ENCODE measurements around the gene EML5. TPM values are rescaled to one million over a fixed set of nuclear protein-coding genes. Genes with fewer than 3 reads are reported as not detected.

Gene EML5
- total RNA-seq, 2 donors from 2014 or later, result 3.1 to 3.7 TPM

DNA sequence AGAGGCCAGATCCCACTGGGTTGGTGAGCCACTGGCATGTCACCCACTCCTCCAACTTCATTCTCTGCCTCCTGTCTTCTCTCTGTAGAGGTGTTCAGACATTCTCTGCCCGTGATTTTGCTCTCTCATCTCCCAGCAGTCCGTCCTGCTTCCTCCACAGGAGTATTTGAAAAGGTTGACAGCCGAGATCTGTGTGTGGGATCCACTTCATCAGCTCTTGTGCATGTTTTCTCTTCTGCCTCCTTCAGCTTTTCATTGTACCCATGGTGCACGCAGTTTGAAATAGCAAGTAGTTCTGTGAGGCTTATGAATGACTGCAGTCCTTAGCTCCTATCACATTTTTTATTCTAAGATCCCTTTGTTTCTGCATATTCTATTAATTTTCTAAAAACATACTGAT is 195.2 kb downstream of the EML5 start:
- peaks cover 24% of the 10 kb centered on the region for H3K36me3 Mint-ChIP-seq (ENCODE audit: low read depth)
- DNase-seq (no peak), ATAC-seq (no peak)
- H3K27me3 Mint-ChIP-seq, result no peaks in the 10 kb centered on the region
- no peak overlapping the region for H3K4me3 Mint-ChIP-seq
- H3K4me1 Mint-ChIP-seq, result peaks cover 28% of the 10 kb centered on the region
- no peaks in the 10 kb centered on the region for H3K9me3 ChIP-seq (ENCODE audit: control insufficient read depth, low read length, poor library complexity, severe bottlenecking)
- peak overlapping the region; percentile 54 for H3K27ac Mint-ChIP-seq

GRCh38 chr14:88597038-88597437 is 195.7 kb downstream of the EML5 start:
- no peak overlapping the region for H3K4me3 Mint-ChIP-seq
- DNase-seq, result no peak
- no peak overlapping the region for H3K27ac Mint-ChIP-seq
- peaks cover 29% of the 10 kb centered on the region for H3K4me1 Mint-ChIP-seq
- no peaks in the 10 kb centered on the region for H3K9me3 ChIP-seq (ENCODE audit: control insufficient read depth, low read length, poor library complexity, severe bottlenecking)
- ATAC-seq, result no peak
- H3K36me3 Mint-ChIP-seq (ENCODE audit: low read depth), result peaks cover 22% of the 10 kb centered on the region
- no peaks in the 10 kb centered on the region for H3K27me3 Mint-ChIP-seq

DNA sequence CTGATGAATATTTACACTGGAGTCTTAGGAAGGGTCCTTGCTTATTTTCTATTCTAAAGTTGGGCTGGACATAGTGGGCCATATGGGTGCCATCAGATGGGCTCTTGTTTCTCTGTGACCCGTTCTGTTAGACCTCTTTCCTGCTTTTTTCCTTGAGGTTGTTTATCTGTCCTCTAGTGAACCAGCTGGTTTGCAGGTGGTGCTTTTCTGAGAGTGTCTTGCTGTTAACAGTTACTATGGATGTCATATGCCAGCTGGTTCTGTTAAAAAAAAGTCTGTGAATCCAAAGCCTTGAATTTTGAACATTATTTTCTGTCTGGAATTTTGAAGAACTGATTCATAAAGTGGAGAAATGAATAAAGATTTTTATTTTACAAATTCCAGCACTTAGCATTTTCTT is 200.7 kb downstream of the EML5 start:
- DNase-seq (no peak), ATAC-seq (no peak)
- H3K36me3 Mint-ChIP-seq (ENCODE audit: low read depth), result peaks cover 26% of the 10 kb centered on the region
- H3K9me3 ChIP-seq (ENCODE audit: control insufficient read depth, low read length, poor library complexity, severe bottlenecking), result no peaks in the 10 kb centered on the region
- no peaks in the 10 kb centered on the region for H3K27me3 Mint-ChIP-seq
- no peak overlapping the region for H3K27ac Mint-ChIP-seq
- peaks cover 14% of the 10 kb centered on the region for H3K4me1 Mint-ChIP-seq
- no peak overlapping the region for H3K4me3 Mint-ChIP-seq

- no peak for DNase-seq
- Mint-ChIP-seq H3K27me3 (no peaks in the 10 kb centered on the region), H3K4me3 (no peak overlapping the region), H3K36me3 (ENCODE audit: low read depth) (peaks cover 23% of the 10 kb centered on the region), H3K4me1 (peaks cover 9% of the 10 kb centered on the region), H3K27ac (no peak overlapping the region)
- H3K9me3 ChIP-seq (ENCODE audit: control insufficient read depth, low read length, poor library complexity, severe bottlenecking), result no peaks in the 10 kb centered on the region
- no peak for ATAC-seq
Measured at GRCh38 chr14:88590173-88590572, 202.6 kb downstream of the EML5 start.

DNA sequence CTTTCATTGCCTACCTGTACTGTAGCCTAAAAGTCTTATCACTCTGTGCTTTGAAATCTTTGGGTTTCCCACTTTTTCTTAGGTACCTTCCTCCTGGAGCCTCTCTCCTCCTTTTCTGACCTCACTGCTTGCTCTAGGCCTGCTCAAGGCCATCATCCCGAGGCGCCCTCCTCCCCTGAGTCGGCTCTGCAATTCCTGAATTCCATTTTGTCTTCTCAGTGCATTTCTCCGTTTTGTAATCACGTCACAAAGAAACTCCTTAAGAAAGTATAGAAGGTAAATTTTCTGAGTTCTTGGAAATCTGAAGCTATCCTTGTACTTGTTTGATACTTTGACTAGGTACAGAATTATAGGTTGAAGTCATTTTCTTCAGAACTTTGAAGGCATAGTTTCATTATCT is 204.7 kb downstream of the EML5 start:
- no peaks in the 10 kb centered on the region for H3K27me3 Mint-ChIP-seq
- no peaks in the 10 kb centered on the region for H3K9me3 ChIP-seq (ENCODE audit: control insufficient read depth, low read length, poor library complexity, severe bottlenecking)
- H3K4me3 Mint-ChIP-seq, result no peak overlapping the region
- no peak for ATAC-seq
- DNase-seq, result no peak
- peak overlapping the region; percentile 14 for H3K27ac Mint-ChIP-seq
- peaks cover 9% of the 10 kb centered on the region for H3K4me1 Mint-ChIP-seq
- peaks cover 23% of the 10 kb centered on the region for H3K36me3 Mint-ChIP-seq (ENCODE audit: low read depth)

GRCh38 chr14:88584451-88584850 is 208.3 kb downstream of the EML5 start:
- ATAC-seq (no peak), DNase-seq (no peak)
- no peaks in the 10 kb centered on the region for H3K9me3 ChIP-seq (ENCODE audit: control insufficient read depth, low read length, poor library complexity, severe bottlenecking)
- Mint-ChIP-seq H3K27me3 (no peaks in the 10 kb centered on the region), H3K4me1 (peaks cover 10% of the 10 kb centered on the region), H3K27ac (no peak overlapping the region), H3K36me3 (ENCODE audit: low read depth) (peaks cover 19% of the 10 kb centered on the region), H3K4me3 (no peak overlapping the region)

- no peak overlapping the region for H3K27ac Mint-ChIP-seq
- peaks cover 15% of the 10 kb centered on the region for H3K36me3 Mint-ChIP-seq (ENCODE audit: low read depth)
- H3K4me3 Mint-ChIP-seq, result no peak overlapping the region
- no peak for ATAC-seq
- no peaks in the 10 kb centered on the region for H3K9me3 ChIP-seq (ENCODE audit: control insufficient read depth, low read length, poor library complexity, severe bottlenecking)
- H3K27me3 Mint-ChIP-seq, result no peaks in the 10 kb centered on the region
- DNase-seq, result no peak
- peaks cover 6% of the 10 kb centered on the region for H3K4me1 Mint-ChIP-seq
Measured at GRCh38 chr14:88576222-88576621, 216.5 kb downstream of the EML5 start.

DNA sequence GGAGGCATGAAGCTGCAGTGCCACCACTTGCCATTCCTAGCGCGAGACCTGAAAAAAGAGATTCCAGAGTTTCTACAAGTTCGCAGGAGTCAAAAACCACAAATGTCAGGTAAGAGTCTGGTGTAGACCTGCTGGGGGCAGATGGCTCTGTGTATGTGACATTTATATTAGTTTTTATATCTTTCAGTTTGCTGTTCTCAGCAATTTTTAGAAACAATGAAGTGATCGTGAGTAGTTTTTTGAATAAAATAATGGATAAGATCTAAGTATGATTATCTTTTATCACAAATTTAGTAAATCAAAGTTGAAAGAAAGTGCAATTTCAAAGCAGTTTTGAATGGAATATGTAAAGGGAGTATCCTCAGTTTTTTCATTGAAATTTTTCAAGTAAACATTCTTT is 220.6 kb downstream of the EML5 start:
- Mint-ChIP-seq H3K4me1 (no peaks in the 10 kb centered on the region), H3K27me3 (no peaks in the 10 kb centered on the region), H3K27ac (no peak overlapping the region), H3K36me3 (ENCODE audit: low read depth) (peaks cover 2% of the 10 kb centered on the region), H3K4me3 (no peak overlapping the region)
- DNase-seq (no peak), ATAC-seq (no peak)
- no peaks in the 10 kb centered on the region for H3K9me3 ChIP-seq (ENCODE audit: control insufficient read depth, low read length, poor library complexity, severe bottlenecking)

DNA sequence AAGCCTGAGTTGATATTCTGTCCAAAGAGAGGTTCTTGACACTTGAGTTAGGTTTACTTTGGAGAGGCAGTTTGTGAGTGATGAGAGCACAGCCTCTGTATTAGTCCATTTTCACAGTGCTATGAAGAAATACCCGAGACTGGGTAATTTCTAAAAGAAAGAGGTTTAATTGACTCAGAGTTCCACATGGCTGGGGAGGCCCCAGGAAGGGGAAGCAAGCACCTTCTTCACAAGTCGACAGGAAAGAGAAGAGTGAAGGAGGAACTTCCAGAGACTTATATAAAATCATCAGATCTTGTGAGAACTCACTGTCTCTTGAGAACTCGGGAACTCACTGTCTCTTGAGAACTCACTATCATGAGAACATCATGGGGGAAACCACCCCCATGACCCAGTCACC is 224.6 kb downstream of the EML5 start:
- ATAC-seq, result no peak
- no peaks in the 10 kb centered on the region for H3K27me3 Mint-ChIP-seq
- no peak overlapping the region for H3K4me3 Mint-ChIP-seq
- H3K36me3 Mint-ChIP-seq (ENCODE audit: low read depth), result peaks cover 4% of the 10 kb centered on the region
- H3K4me1 Mint-ChIP-seq, result peaks cover 11% of the 10 kb centered on the region
- no peaks in the 10 kb centered on the region for H3K9me3 ChIP-seq (ENCODE audit: control insufficient read depth, low read length, poor library complexity, severe bottlenecking)
- no peak for DNase-seq
- no peak overlapping the region for H3K27ac Mint-ChIP-seq

DNA sequence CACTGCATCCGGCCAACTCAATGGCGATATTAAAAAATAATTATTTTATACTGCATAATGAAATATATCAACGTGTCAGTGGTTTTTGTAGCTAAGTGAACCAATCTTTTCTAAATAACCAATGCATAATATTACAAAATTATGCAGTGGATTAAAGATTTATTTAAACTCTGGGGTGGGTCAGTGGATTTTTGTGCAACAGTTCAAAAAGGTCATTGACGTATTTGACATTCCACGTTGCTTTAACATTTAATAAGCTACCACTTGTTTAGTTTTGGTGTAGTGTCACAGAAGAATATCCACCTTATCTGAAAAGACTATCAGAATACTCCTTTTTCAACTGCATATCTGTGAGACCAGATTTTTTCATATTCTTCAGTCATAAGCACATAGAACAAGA is 227.3 kb downstream of the EML5 start:
- peaks cover 20% of the 10 kb centered on the region for H3K4me1 Mint-ChIP-seq
- H3K27me3 Mint-ChIP-seq, result no peaks in the 10 kb centered on the region
- H3K4me3 Mint-ChIP-seq, result no peak overlapping the region
- no peak overlapping the region for H3K27ac Mint-ChIP-seq
- no peak for DNase-seq
- H3K9me3 ChIP-seq (ENCODE audit: control insufficient read depth, low read length, poor library complexity, severe bottlenecking), result no peaks in the 10 kb centered on the region
- ATAC-seq, result no peak
- H3K36me3 Mint-ChIP-seq (ENCODE audit: low read depth), result peaks cover 4% of the 10 kb centered on the region

- H3K27ac Mint-ChIP-seq, result peak overlapping the region; percentile 92
- peaks cover 21% of the 10 kb centered on the region for H3K4me1 Mint-ChIP-seq
- H3K36me3 Mint-ChIP-seq (ENCODE audit: low read depth), result peaks cover 4% of the 10 kb centered on the region
- DNase-seq (no peak), ATAC-seq (no peak)
- peaks cover 5% of the 10 kb centered on the region for H3K27me3 Mint-ChIP-seq
- H3K4me3 Mint-ChIP-seq, result peak overlapping the region; percentile 94
- no peaks in the 10 kb centered on the region for H3K9me3 ChIP-seq (ENCODE audit: control insufficient read depth, low read length, poor library complexity, severe bottlenecking)
Measured at GRCh38 chr14:88563845-88564244, 228.9 kb downstream of the EML5 start.

DNA sequence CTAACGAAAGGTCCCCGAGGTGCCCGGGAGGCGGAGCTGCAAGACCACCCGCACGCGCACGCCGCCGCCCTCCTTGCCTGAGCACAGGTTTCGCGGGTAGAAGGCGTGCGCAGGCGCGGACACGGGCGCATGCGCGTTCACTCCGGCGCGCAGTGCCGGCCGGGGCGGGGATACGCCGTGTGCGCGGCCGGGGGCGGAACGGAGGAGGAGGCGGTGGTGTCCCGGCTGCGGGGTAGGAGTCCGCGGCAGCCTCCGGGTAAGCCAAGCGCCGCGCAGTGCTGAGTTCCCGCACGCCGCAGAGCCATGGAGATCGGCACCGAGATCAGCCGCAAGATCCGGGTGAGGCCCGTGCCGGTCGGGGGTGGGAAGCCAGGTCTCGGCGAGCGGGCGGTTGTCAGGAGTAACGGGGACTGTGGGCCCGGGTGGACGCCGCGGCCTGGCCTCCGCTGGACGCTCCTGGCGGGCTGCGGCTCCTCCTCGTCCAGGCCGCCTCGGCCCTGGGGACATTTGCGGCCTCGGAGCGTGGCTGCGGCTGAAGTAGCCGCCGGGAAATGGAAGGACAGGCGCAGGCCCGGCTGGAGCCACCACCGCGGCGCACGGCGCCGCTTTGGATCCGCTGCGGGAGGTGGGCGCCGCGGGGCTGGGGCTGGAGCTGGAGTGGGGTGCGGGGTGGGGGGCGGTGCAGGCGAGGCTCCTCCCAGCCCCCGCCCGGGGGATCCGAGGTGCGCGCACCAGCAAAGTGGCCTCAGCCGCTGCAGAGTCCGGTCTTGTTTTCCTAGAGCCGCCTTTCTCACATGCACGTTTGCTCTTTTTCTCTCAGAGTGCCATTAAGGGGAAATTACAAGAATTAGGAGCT is 229.7 kb downstream of the EML5 start, which contains the start of gene ZC3H14:
Gene ZC3H14, plus strand, starts transcription at position 207 of the 856 bp plus-strand sequence. Its CDS starts 97 bp downstream, at position 304.
- Mint-ChIP-seq H3K27ac (peak within 1 kb of the TSS; percentile 92), H3K27me3 (peaks cover 5% of the 10 kb centered on the region), H3K36me3 (ENCODE audit: low read depth) (peaks cover 4% of the 10 kb centered on the region), H3K4me3 (peak within 1 kb of the TSS; percentile 94), H3K4me1 (peaks cover 22% of the 10 kb centered on the region)
- ATAC-seq (peak; percentile 98), DNase-seq (peak; percentile 84 to 85 (median 84))
- H3K9me3 ChIP-seq (ENCODE audit: control insufficient read depth, low read length, poor library complexity, severe bottlenecking), result no peaks in the 10 kb centered on the region

- H3K36me3 Mint-ChIP-seq (ENCODE audit: low read depth), result peaks cover 4% of the 10 kb centered on the region
- H3K9me3 ChIP-seq (ENCODE audit: control insufficient read depth, low read length, poor library complexity, severe bottlenecking), result no peaks in the 10 kb centered on the region
- H3K4me3 Mint-ChIP-seq, result peak overlapping the region; percentile 94
- H3K27ac Mint-ChIP-seq, result peak overlapping the region; percentile 92
- ATAC-seq (no peak), DNase-seq (no peak)
- H3K4me1 Mint-ChIP-seq, result peaks cover 26% of the 10 kb centered on the region
- peaks cover 5% of the 10 kb centered on the region for H3K27me3 Mint-ChIP-seq
Measured at GRCh38 chr14:88562532-88562830, 230.3 kb downstream of the EML5 start.

Data from T-helper 17 cell (primary cell).